Stimulated activated CD4-positive, alpha-beta T cell treated with anti-CD3 and anti-CD28 coated beads, Interleukin-1b, Interleukin-23, amount 100 ng/mL, for 48 hours (primary cell): ENCODE measurements around the gene NDUFS8.

ENCODE experiments used
- DNase-seq: peaks from one replicate; pipeline ENCODE4 v3.0.0-alpha.2; 2020

NDUFS8 gene

GRCh38 chr11:68052137-68052873 is 21.8 kb downstream of the NDUFS8 start:
- DNase-seq, result no peak

DNA sequence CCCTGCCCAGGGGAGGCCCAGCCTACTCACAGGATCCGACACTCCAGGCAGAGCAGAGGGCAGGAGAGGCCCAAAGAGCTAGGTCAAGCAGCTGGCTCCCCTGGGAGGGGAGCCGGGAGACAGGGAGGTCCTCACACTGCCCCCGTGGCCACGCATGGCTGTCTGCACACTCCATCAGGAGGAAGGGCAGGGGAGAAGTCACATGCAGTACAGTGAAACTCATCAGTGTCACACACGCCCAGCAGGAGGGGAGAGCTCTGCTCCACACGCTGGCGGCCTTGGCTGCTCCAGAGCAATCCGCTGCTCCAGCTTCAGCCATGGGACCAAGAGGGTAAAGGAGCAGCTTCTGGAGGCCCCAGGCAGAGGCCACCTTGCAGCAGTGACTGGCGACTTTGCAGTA is 22.6 kb downstream of the NDUFS8 start:
- DNase-seq, result no peak

- no peak for DNase-seq
These were observed 23.7 kb downstream of the NDUFS8 start for GRCh38 chr11:68053981-68054812.

- no peak for DNase-seq
These were observed 26.1 kb downstream of the NDUFS8 start for GRCh38 chr11:68056317-68057285.

DNA sequence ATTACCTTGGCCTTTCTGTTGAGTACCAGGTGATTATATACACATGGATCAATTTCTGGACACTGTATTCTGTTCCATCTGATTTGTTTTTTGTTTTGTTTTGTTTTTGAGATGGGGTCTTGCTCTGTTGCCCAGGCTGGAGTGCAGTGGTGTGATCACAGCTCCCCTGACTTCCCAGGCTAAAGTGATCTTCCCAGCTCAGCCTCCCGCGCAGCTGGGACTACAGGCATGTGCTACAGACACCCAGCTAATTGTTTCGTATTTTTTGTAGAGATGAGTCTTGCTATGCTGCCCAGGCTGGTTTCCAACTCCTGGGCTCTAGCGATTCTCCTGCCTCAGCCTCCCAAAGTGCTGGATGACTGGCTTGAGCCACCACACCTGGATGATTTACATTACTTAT is 27.3 kb downstream of the NDUFS8 start:
- no peak for DNase-seq

DNA sequence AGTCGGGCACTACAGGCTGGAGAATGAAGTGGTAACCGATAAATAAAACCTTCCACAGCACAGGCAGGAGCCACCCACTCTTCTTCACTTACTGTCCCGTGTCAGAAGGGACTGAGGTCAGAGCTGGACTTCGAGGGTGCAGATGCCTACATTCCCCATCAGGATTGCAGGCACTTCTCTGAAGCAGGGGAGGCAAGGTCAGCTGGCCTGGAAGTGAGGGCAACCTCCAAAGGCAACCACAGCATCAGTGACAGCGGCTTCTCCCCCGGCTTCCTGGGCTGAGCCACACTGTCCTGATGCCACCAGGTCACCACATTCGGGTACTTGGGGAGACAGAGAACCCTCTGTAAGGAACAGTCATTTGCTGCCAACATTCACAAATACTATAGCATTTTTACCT is 31.0 kb downstream of the NDUFS8 start:
- no peak for DNase-seq

DNA sequence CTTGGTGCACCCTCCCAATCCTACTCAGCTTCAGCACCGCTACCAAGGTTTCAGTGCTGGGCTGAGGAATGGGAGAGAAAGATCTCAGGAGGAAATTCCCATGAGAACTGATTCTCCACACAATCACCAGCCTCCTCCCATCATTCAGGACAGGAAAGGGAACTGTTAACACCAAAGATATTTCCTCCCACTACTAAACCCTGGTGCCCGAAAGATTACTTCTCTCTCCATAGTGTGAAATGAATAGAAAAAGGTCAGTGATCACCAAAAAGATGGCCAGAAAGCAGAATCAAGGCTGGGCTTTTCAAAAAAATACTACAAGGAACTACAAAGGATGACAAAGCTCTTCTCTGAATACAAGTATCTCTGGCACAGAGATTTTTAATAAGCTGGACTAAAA is 34.4 kb downstream of the NDUFS8 start:
- no peak for DNase-seq

DNA sequence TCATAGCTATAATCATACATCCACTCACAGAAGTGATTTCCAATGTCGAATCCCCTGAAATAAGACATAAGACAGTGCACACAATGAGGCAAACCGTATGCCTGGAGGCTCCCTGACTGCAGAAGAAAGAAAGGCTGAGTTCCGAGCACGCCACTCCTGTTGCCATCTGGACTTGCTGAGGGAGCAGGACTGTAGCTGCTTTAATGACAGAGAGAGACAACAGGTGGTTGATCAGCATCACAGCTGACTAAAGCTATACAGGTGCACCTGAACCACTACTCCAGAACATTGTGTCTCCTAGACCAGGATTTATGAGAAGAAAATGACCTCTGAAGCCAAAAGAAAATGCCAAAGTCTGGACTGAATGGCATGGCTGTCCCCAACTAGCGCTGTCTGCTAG is 35.4 kb downstream of the NDUFS8 start:
- no peak for DNase-seq

DNA sequence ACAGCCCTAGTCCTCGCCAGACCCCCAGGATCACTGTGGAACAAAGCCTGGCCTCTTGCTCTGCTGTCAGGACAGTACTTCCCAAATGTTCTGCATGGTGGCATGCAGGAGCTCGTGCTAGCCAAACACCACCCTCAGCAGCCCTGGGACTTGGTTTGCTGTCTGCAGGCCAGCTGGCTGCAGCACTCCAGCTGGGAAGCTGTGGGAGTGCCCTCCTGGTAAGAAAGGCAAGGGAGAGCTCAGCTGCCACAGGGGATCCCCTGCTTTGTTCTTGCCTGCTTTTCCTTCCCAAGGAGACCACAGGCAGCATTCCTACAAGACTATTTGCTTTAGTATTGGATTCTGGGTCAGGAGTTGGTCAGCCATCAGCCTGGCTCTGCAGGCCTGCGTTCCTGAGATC is 36.3 kb downstream of the NDUFS8 start:
- no peak for DNase-seq

GRCh38 chr11:68067991-68068390 is 37.5 kb downstream of the NDUFS8 start:
- DNase-seq, result no peak

- no peak for DNase-seq
These were observed 41.0 kb downstream of the NDUFS8 start for GRCh38 chr11:68071281-68072048.

- DNase-seq, result no peak
These were observed 44.3 kb downstream of the NDUFS8 start for GRCh38 chr11:68074584-68075352.

DNA sequence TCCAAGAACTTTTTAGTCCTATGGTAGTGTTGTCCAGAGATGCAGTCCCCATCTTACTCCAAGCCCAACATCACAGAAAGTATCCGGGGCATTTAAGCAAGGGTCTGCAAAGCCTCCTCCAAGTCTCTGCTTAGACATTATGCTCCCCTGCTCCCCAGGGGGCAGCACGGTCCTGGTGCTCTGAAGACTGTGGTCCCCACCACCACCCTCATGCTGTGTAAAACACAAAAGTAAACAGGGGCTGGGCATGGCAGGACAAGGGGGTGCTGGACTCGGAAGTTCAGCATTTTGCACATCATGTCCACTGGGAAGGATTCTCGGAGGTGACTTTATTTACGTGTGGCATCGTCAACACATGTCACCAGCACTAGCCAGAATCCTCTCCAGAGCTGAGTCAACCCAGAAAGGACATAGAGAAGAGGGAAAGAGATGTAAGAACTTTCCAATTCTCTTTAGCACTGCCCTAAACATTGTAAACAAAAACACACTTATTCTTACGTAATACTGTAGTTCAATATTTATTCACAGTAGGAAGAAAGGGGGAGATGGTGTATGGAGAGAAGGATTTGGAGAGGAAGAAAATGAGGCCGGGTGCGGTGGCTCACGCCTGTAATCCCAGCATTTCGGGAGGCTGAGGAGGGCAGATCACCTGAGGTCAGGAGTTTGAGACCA is 46.0 kb downstream of the NDUFS8 start:
- DNase-seq, result no peak

GRCh38 chr11:68077617-68078582 is 47.4 kb downstream of the NDUFS8 start:
- DNase-seq, result no peak

DNA sequence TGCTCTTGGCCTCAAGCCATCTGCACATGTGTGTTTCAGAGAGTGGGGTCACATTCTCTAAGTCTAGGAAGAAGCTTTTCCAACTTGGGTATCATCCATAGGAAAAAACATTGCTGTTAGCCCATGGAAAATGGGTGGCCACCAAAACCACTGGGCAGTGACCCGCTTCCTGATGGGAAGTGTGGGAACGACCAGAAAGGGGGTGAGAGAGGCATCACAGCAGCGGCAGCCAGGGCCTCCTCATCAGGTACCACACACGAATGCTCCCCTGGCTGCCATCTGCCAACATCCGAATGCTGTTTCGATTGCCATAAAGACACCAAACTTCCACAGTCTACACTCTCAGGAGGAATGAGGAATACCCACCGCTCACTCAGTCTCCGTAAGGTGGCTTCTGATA is 50.4 kb downstream of the NDUFS8 start:
- DNase-seq, result no peak

GRCh38 chr11:68081691-68082090 is 51.2 kb downstream of the NDUFS8 start:
- no peak for DNase-seq

DNA sequence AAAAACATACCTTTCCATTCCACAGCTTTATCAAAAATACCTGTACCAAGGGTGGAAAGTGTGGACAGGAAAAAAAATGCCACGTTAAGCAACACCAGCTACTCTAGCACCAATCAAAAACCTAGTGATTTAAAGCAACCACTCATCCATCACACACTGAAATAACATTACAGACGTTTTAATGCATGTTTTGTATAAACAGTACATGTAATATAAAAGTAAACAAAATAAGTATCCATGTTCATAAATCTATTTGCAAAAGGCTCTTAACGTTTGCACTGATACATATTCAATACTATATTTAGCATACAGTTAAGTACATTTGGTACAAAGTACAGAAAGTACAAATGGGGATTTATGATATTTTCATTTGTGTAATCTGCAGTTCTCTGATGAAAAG is 52.0 kb downstream of the NDUFS8 start:
- no peak for DNase-seq

DNA sequence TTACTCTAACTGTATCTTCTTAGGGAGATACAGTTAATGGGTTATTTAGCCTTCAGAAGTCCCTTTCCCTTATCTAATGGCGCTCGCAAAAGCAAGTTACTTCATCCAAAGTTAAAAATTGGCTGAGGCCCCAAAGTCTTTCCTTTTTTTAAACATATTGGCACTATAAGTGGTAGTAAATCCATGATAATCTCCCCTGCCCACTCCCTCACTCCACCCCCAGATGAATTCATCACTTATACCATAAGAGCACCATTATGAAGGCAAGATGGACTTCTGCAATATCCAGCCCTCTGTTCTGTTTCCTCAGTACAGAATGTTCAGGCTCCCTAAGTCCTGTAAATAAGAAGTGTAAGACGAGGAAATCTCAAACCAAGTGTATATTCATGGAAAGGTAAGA is 53.0 kb downstream of the NDUFS8 start:
- DNase-seq, result no peak
